HepG2 (cell line): Measurements from ENCODE around the gene PKMYT1. TPM values are rescaled to one million over a fixed set of nuclear protein-coding genes. Genes with fewer than 3 reads are reported as not detected.

ENCODE experiments used
- ARID4A ChIP-seq: sonication (generic); formaldehyde crosslinking; IDR thresholded peaks from 2 replicates; pipeline ENCODE4 v1.5.0; 2020; ENCODE audit warnings: mild to moderate bottlenecking, missing genetic modification reagents, borderline replicate concordance
- CBX1 ChIP-seq: IDR thresholded peaks from one replicate; pipeline ENCODE4 v1.6.1; 2016; ENCODE audit warnings: antibody characterized with exemption, low read depth
- HNF1A ChIP-seq, 2 experiments: sonication (generic) in 1 of 2; formaldehyde crosslinking in 1 of 2; IDR thresholded peaks; 2 replicates each; pipeline versions ENCODE4 v1.4.0 to v1.6.1; 2016 to 2020; ENCODE audit warnings: borderline replicate concordance in 1 of 2, low read depth in 1 of 2, mild to moderate bottlenecking in 1 of 2, missing genetic modification reagents in 1 of 2
- NONO ChIP-seq, 2 experiments: fragments of 450-650 bp in 1 of 2; sonication (generic) in 1 of 2; formaldehyde crosslinking in 1 of 2; IDR thresholded peaks in 1 of 2; conservative IDR thresholded peaks in 1 of 2; 2 replicates each; pipeline versions ENCODE4 v1.6.1 to v1.8.0; 2017 to 2022; ENCODE audit warnings: mild to moderate bottlenecking in 1 of 2, missing genetic modification reagents in 1 of 2, moderate library complexity in 1 of 2
- PAF1 ChIP-seq: IDR thresholded peaks from 2 replicates; pipeline ENCODE4 v1.6.1; 2016; ENCODE audit warnings: missing genetic modification reagents, missing compliant biosample characterization
- PLSCR1 ChIP-seq: sonication (generic); formaldehyde crosslinking; IDR thresholded peaks from 2 replicates; pipeline ENCODE4 v1.5.0; 2020; ENCODE audit warnings: missing genetic modification reagents, mild to moderate bottlenecking, borderline replicate concordance
- TCF12 ChIP-seq, 2 experiments: fragments of 450-650 bp in 1 of 2; sonication (generic) in 1 of 2; formaldehyde crosslinking in 1 of 2; IDR thresholded peaks; 2 replicates each; pipeline versions ENCODE4 v1.6.1 to v1.8.0; 2017 to 2022; ENCODE audit warnings: antibody characterized with exemption in 1 of 2, mild to moderate bottlenecking in 1 of 2, missing genetic modification reagents in 1 of 2, moderate library complexity in 1 of 2
- ZNF609 ChIP-seq: sonication (generic); formaldehyde crosslinking; IDR thresholded peaks from 2 replicates; pipeline ENCODE4 v1.4.0; 2020; ENCODE audit warnings: mild to moderate bottlenecking, missing genetic modification reagents, borderline replicate concordance
- ZNF710 ChIP-seq: sonication (generic); formaldehyde crosslinking; IDR thresholded peaks from 2 replicates; pipeline ENCODE4 v1.5.0; 2020; ENCODE audit warnings: mild to moderate bottlenecking, missing genetic modification reagents, borderline replicate concordance
- polyA plus RNA-seq, 8 experiments: library from polyadenylated mRNA; depleted of rRNA in 3 of 8; stranded (reverse) in 7 of 8; unstranded in 1 of 8; fragments of >200 nt; fragmentation: Illumina TruSeq in 4 of 8; extraction: Trizol in 4 of 8; gene quantifications; 2 replicates each; pipeline versions ENCODE4 v1.2.1 to v1.2.3, GENCODE V29; 2011 to 2016; ENCODE audit warnings: low read depth in 4 of 8, missing spikeins in 1 of 8, mixed read lengths in 1 of 8; ENCODE audit not compliant: insufficient read depth in 1 of 8
- total RNA-seq, 5 experiments: library from RNA; depleted of rRNA; stranded (reverse); fragments of >200 nt; fragmentation: Illumina TruSeq; extraction: Trizol; gene quantifications; 2 replicates each; pipeline ENCODE4 v1.2.3, GENCODE V29; 2016; ENCODE audit warnings: low read depth in 1 of 5

The PKMYT1 gene
- total and polyA plus RNA-seq, 2 of the 13 experiments (the other 11 are each of a cell fraction or from before 2014, with no cell fraction given), result 7.0 to 27.8 TPM

- no peak for TF ChIP-seq ARID4A (CRISPR knock-in tag)
- TF ChIP-seq CBX1, result no peak
- no peak for TF ChIP-seq HNF1A (IDR thresholded peaks at IDR 0.05; ENCODE audit: low read depth)
- TF ChIP-seq HNF1A (CRISPR knock-in tag; IDR thresholded peaks at IDR 0.05; ENCODE audit: borderline replicate concordance), result 0 out of 2 replicates have a peak, but pooled peaks have one; percentile 28
- TF ChIP-seq ZNF710, result no peak
- TF ChIP-seq PLSCR1 (CRISPR knock-in tag), result no peak
- TF ChIP-seq ZNF609 (CRISPR knock-in tag), result 0 out of 2 replicates have a peak, but pooled peaks have one; percentile 23
- no peak for TF ChIP-seq PAF1
- no peak for TF ChIP-seq NONO (IDR thresholded peaks at IDR 0.05)
- TF ChIP-seq NONO (CRISPR knock-in tag; conservative IDR thresholded peaks at IDR 0.05), result no peak
- no peak for TF ChIP-seq TCF12 (IDR thresholded peaks at IDR 0.05)
- TF ChIP-seq TCF12 (CRISPR knock-in tag; IDR thresholded peaks at IDR 0.05), result no peak
Measured at GRCh38 chr16:2963074-2963722, 17.0 kb downstream of the PKMYT1 start (continued).
